Activated CD4-positive, alpha-beta T cell treated with anti-CD3 and anti-CD28 coated beads, Interleukin-2, amount 50 U/mL, for 16 hours (primary cell): ENCODE data around the gene CES2.
"Not testable (repeated sequence)": the region's sequence is repeated elsewhere in the genome, so short reads cannot be mapped to it uniquely, and the experiment has no call there.

ENCODE experiments used
- DNase-seq: peaks from one replicate; pipeline ENCODE4 v3.0.0-alpha.2; 2020

CES2 gene

DNA sequence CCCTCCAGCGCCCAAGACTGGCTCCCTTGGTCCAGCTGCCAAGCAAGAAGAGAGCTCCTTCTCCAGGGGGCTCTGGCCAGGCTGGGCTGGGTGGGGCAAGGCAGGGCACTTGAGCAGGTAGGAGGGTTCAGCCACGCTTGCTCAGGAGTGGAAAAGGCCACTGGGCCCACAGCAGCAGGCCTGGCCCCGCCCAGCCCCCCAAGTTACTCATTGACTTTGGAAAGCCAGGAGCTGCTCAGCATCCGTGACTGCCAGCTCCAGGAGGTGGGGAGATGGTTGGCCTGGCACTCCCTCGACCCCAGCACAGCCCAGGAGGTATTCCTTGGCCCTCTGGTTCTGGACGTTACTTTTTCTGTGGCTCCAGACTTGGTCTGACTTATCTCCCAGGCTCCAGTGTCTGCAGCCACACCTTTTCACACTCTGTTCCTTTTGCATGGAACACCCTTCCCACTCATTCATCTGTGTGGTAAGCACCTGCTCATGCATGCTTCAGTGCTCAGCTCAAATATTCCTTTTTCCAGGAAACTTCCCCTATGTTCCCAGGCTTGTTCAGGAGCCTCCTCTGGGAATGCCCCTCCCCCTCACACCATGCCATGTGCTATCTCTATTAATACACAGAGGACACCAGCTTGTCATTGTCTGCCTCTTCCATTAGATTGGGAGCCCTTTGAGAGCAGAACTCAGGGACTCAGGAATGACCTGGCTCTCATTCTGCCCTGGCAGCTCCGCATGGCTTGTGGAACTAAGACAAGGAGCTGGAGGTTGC, 16.3 kb upstream of the CES2 start, which contains the start of gene CDH16:
Gene CDH16 (minus strand): TSS at position 83 of the 766 bp plus-strand sequence. CDS start 820 bp downstream, outside the sequence.
- DNase-seq = no peak

DNA sequence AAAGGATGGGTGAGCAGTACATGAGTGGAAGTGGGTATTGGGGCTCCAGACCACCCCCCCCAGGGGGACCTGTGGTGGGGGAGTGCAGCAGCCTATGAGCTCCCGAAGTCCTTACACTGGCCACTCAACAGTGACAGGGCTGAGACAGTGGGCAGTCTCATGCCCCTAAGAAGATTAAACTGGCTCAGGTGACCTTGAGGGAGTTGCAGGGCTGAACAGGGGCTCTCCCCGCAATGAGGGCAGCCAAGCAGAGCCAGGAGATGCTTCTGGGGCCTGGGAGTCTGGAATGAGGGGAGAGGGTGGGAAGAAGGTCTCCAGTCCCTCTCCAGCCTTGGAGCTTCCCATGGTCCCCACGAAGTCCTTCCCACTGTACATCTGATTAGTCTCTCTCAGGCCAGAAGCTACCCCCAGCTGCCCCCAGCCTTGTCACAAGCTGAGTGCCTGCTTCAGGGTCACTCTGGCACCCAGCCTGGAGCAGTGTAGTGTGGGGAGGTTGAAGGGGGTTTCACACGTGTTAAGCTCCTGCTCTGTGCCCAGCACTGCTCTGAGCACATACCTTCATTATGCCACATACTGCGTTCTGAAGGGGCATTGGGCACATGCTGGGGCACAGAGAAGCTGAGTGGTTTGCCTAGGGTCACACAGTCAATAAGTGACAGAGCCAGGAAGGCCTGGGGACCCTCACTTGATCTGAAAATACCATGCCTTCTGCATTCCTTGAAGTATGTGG, 15.6 kb upstream of the CES2 start:
- no peak for DNase-seq

DNA sequence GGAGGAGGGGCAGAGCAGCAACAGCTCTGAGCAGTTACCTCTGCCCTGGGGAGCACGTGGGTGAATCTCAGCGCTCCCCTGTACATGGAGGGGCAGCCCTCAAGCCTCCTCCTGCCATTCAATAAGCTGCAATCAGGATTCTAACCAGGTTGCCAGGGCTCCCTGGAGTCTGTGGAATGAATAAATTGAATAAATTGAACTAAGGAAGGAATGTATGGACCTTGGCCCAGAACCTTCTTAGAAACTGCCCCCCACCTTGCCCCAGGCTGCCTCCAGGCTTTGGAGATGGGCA, 15.1 kb upstream of the CES2 start:
- DNase-seq = no peak

DNA sequence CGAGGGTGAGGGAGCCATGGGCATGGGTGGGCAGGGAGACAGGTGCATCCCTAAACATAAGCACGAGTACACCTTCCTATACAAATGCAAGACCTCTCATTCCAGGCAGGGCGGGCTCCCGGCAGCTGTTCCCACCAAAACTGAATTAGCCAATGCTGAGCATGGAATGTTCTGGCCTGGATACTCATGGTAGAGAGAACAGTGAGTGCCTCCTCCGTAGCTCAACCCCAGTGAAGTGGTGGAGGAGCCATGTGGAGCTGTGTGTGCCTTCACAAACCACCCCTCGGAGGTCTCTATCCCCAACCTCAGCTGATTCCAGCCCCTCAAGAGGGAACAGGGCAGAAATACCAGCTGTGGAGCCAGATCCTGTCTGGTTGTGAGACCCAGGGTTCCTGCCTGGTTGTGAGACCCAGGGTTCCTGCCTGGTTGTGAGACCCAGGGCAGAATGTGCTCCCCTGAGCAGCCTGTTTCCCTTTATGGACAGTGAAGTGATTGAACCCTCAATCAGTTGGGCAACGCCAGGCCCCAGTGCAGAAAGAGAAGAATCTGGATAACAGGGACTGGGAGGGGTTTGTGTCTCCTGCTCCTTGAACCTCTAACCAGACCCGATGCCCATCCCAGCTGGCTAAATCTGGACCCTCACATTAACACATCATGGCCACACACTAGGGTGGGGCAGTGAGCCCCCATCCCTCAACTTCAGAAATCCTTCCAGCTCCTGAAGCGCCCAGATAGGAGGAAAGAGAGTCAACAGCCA, 14.2 kb upstream of the CES2 start:
- DNase-seq = no peak

DNA sequence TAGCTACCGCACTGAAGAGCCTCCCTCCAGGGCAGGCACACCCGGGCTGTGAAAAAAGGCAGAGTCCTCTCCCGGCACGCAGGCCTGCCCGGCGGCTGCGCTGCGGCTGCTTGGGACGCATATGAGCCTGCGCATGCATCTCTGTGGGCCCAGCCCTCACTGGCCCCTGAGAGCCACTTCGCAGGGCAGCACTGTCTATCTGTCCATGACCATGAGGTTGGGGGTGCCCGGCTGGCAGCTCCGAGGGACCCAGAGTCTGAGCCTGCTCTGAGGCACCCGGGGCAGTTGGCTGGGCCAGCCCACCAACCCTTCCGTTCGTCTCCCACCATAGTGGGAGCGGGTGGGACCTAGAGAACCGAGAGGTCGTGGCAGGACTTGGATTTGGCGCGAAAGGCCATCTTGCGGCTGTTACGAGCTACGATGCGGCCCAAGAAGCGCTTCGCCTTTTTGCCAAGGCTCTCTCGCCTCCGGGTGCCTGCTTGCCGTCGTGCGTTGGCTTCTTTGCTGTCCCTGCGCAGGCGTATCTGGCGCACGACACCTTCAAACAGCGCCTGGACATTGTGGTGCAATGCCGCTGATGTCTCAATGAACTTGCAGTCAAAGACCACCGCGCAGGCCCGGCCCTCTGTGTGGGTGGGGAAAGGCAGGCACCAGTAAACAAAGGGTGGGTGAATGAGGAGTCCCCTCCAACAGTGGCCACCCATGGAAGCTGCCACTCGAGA, 13.4 kb upstream of the CES2 start:
- no peak for DNase-seq

DNA sequence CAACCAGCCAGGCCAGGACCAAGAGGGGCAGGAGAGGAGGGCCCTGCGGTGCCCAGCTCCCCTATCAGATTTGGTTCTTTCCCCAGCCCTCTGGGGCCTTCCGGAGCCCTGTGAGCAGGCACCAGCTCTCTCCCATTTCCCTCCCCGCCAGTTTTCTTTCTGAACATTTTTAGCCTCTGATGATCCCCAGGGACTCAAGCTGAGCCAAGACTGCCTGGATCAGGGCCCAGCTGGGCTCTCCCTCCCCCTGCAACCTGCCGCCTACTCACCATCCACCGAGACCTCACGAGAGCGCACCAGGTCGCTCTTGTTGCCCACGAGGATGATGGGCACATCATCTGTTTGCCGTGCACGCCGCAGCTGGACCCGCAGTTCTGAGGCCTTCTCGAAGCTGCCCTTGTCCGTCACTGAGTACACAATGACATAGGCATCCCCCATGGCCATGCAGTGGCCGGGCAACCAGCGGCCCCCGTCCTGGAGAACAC, 12.0 kb upstream of the CES2 start:
- no peak for DNase-seq

DNA sequence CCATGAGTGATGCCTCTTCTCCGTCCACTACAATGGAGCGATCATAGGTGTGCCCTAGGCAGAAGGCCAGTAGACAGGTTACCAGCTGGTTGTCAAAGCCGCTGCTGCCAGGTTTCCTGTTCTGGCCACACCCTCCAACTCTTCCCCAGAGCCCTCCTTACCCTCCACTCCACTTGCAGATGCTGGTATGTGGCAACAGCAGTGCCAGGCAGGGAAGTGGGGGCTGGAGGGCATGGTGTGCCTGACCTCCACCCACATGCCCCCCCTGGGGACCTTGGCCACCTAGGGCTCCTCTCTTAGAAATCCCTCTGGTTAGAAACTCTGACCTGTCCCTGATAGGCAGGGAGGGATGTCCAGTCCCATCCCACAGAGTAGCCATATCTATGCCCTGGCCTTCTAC, 11.4 kb upstream of the CES2 start:
- DNase-seq = no peak

DNA sequence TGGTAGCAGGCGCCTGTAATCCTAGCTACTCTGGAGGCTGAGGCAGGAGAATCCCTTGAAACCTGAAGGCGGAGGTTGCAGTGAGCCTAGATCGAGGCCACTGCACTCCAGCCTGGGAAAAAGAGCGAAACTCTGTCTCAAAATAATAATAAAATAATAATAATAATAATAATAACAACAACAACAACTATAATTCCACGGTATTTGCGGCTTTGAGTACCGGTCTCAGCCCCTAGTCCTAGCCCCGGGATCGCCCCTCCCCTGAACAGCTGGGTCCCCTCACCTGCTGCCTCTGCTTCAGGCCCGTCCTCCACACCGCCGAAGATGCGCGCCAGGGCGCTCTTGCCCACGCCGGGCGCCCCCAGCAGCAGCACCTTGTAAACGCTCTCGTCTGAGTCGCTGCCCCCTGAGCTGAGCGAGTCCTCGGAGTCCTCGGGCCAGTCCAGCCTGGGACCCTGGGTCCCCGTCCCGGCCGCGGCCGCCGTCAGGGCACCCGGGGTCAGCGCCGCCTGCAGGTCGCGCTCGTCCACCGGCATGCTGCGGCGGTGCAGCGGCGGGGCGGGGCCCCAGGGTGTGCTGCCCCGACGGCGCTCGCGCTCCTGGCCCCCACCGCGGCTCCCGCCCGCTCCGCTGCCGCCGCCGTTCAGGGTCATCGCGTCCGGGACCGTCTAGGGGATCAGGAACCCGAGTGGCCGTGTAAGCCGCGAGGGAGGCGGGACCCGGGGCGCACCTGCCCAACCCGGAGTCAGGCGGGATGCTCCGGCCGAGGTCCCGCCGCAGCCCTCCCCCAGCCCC, 10.6 kb upstream of the CES2 start:
- DNase-seq = peak; percentile 30

DNA sequence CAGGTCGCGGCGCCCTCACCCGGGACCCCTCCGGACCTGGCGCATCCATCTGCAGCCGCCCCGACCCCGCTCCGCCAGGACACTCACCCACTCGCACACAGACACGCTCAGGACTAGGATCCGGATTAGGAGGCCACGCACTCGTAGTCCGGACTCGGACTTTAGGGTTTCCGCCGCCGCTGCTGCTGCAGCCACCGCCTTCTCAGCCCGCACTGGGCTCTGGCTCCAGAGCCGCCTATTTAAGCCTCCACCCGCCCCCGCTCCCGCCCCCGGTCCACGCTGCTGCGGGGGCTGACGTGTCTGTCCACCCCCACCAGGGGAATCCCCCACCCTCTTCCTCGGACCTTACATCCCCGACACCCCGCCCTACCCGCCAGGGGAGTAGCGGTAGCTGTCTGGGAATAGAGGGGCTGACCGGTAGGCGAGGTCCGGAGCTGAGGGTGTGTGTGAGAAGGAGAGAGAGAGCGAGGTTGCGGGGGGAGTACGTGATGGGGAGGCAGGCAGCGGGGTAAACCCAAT, 9.9 kb upstream of the CES2 start, which contains the start of gene RRAD:
Gene RRAD (minus strand): TSS at position 214 of the 519 bp plus-strand sequence. CDS start 356 bp downstream, outside the sequence.
- DNase-seq = no peak

DNA sequence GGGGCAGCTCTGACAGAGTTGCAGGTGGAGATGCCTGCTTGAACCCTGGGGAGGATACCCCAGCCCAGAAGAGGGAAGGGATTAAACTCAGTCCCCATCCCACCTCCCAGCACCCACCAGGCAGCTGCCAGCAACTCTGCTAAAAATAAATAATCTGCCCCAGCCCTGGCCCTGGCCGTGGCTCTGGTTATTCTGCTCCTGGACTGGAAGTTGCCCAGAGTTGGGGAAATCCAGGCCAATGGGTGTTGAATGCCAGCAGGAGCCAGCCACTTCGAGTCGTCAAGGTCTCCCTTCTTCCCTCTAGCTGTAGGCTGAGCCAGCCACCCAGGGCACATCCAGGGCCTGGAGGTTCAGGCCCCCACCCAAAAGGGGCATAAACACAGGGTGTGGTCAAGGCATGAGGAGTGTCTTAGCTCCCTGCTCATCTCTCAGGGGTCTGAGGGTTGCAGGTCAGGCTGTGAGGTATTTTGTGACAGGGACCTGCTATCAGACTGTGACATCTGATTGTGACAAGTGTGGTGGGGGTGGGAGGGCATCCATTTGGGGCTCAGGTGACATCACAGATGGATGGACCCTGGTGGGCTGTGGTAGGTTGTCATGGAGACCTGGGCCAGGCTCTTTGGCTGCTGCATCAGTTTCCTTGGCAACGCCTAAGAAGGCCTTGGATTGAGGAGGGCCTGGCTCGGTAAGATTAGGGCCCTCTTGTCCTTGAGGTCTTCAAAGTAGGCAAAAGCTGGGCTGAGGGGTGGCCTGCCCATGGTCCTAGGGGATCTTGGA, 9.0 kb upstream of the CES2 start:
- no peak for DNase-seq

DNA sequence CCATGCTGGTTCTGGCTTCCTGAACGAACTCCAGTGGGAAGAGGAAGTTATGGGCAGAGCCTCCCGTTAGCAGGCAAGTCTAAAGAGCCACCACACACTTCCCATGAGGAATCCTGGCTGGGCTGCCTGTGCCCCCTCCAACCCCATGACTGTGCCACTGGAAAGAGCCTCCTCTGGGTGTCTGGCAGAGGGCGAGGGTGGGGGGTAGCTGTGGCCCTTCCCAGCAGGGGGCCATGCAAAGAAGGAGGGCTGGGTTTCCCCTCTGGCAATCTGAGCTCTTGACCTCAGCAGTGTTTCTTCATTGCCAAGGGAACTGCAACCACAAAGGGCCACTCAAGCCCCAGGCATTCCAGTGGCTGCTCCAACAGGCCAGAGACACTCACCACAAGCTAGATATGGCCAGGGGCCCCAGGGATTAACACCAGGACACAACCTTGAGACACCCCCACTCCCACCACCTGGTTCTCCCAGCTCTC, 8.3 kb upstream of the CES2 start:
- no peak for DNase-seq

DNA sequence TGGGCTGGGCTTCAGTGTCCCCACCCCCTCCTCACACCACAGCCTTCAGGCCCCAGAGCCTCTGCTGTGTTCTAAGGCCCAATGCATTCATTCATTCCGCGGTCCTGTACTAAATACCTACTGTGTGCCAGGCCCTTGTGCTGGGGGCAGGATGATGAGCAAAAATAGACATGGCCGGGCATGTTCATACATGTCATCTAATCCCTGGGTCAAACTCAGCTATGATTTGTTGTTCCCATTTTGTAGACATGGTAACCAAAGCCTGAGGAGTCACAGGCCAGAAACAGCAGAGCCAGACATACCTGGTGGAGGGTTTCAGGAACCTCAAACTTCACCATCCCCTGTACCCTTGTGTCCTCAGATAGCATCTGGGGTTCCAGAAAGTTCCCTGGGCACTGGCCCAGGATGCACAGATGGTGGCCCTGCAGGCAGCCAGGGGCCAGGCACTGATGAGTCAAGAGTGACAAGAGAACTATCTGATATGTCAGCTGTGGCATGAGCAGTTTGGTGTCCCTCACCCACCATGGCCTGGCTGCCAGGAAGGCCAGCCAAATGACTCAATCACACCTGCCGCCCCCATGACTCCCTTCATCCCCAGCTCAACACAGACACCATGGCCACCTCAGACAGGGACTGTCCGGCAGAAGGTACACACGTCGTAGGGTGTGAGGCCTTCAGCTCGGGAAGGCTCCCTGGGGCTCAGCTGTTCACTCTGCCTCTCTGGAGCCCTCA, 7.2 kb upstream of the CES2 start:
- no peak for DNase-seq

DNA sequence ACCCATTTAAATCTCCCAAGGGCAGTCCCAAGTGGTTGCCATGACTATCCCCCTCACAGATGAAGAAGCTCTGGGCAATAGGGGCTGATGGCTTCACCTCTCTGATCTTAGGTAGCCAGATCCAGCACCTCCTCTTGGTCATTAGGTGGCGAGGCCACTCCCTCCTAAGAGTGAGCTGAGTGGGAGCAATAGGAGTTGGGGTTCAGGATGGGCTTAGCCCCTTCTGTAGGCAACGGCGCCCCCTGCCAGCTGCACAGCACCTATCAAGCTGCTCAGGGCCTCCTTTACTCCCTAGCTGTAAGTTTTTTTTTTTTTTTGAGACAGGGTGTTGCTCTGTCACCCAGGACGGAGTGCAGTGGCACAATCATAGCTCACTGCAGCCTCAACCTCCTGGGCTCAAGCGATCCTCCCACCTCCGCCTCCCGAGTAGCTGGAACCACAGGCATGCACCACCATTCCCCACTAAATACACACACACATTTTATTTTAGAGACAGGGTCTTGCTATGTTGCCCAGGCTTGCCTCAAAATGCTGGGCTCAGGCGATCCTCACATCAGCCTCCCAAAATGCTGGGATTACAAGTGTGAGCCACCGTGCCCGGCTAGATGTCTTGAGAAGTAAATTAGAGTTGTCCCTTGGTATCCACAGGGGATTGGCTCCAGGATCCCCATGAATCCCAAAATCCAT, 6.5 kb upstream of the CES2 start:
- peak; percentile 54 for DNase-seq

DNA sequence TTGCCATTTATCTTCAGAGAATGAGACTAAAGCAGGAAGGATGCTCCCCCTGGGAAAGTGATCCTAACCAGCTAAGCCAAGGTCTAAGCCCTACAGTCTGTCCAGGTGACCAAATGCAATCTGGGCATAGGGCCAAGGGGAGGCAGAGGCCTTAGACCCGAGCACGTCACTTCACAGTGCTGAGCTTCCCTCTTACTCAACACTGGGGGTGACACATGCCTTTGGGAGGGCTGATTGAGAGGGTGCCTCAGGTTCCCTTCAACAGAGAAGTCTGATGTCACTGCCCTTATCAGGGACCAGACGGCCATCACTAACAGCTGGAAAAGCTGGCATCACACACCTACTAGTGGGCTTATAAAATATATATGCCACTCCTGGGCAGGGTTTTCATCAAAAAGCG, 5.1 kb upstream of the CES2 start:
- DNase-seq = no peak

DNA sequence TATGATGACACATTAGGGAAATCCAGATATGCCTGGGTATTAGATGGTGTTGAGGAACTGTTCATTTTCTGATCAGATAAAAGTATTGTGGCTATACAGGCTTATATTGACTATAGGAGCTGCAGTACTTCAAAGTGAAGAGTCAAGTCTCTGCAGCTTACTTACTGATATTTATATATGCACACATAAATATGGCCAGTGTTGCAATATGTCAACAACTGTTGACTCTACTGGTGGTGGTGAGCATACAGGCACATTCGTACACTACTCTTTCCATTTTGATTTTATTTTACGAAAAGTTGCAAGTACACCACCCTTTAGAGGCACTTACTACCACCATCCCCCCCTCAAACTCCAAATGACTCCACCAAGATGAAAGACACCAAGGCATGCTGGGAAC, 3.7 kb upstream of the CES2 start:
- DNase-seq = no peak

DNA sequence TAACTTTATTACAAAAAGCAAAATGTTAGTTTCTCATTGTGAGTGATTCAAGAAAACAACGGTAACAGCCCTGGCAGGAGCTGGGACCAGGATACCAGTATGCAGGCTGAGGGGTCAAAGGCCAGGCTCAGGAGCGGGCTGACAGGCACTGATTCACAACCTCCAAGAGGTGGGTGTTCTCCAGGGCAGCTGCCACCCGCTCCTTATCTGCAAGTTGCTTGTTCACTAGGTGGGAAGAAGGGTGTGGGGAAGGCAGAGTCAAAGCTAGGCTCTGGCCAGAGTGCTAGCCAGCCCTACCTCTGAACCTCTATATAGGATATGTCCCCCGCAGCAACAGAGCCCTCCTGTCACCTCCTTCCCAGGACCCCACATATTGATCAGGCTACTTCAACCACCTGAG, 3.2 kb upstream of the CES2 start:
- DNase-seq = no peak

DNA sequence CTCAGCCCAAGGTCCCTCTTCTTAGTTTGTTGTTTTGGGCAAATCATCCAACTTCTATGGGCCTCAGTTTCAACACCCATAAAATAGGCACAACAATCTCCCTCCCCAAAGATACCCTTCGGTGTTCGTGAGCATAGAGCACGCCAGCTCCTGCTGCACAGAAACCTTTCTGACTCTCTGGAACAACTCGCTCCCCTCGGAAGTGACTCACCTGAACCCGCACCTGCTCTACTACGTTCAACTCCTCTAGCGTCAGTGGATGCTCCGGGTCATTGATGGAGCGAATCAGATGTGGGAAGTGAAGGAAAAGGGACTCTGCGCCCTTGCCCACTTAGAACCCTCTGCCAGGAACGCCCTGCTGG, 1.6 kb upstream of the CES2 start:
- peak; percentile 44 for DNase-seq

DNA sequence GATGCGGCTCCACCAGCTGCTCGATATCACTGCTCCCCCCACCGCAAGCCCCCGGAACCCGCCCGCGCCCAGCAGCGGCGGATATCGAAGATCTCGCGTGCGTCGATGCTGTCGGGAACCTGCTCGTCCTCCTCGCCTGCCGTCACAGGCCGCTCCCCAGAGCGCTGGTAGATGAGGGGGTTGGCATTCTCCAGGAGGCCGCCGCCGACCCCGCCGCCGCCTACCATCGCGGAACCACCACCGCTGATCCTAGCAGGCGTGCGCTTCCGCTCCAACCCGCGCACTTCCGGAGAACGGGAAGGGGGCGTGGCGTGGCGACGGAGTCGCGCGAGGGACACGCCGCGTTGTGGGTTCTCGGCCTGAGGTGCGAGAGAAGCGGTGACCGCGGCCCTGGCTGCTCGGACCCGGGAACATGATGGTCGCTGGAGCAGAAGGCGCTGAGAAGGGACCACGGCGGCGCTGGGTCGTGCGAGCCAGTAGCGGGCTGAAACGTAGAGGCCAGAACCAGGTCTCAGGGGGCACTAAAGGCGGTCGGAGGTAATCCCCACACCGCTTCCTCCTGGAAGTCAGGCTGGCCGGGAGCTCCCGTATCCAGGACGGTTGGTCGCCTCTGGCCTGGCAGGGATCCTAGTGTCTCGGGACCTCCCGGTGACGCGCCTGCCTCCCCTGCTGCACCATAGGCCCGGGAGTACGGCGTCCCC, 1.0 kb upstream of the CES2 start, which contains the start of gene CIAO2B:
Gene CIAO2B (minus strand): TSS at position 265 of the 701 bp plus-strand sequence. CDS start 38 bp downstream, at position 227.
- peak; percentile 90 for DNase-seq

DNA sequence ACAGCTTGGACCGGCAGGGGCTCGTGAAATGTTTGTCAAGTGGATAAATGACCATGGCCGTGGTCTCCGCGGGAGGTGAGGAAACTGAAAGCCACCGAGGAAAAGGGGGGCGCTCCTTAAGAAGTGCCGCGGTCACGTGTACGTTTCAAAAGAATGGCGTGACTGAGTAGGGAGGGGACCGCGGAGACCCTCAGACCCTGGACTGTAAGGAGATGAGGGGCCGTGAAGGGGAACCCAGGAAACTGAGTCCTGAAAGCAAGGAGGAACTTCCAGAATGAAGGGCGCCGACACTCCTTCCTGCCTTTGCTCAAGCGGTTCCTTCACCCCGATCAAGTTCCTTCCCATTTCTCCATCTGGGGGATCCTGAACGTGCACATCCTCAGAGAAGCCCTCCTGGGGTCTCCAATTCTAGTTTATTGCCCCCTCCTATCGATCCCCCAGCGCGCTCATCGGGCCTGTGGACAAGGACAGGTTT, 440 bp upstream of the CES2 start:
- DNase-seq = not testable (repeated sequence)
